ENCODE results near the gene PRRX2. TPM values are rescaled to one million over a fixed set of nuclear protein-coding genes. Genes with fewer than 3 reads are reported as not detected.

The PRRX2 gene
- total and polyA plus RNA-seq, 9 of the 15 experiments (the other 6 are each of a cell fraction or from before 2014, with no cell fraction given) = 0.21 TPM; not detected in 8

- no peak for ATAC-seq
- H3K9me1 ChIP-seq (ENCODE audit: control insufficient read depth, insufficient read depth, low read length) = no peaks in the 10 kb centered on the region
- H3K4me3 ChIP-seq = no peak overlapping the region
- no peak overlapping the region for H3K4me2 ChIP-seq (ENCODE audit: insufficient read depth, low read length)
- ChIA-PET CTCF (ENCODE audit: low intra/inter-chr PET ratio) (no interaction called here), POLR2A (no interaction called here)
- no peak for FAIRE-seq
- peaks cover 2% of the 10 kb centered on the region; the same call in 1 of the 2 replicates for H4K20me1 ChIP-seq (replicated peaks; ENCODE audit: control insufficient read depth, insufficient read depth, low read length)
- peaks cover 7% of the 10 kb centered on the region for H3K79me2 ChIP-seq (ENCODE audit: control insufficient read depth, insufficient read depth, low read length)
- WGBS (ENCODE audit: insufficient coverage, low coverage, missing lambda C conversion rate) = 47% methylated on average over 11 of the region's 12 CpGs
- intact Hi-C loops (cut with micrococcal nuclease) = loop anchor here (10.0 kb wide), 1 partner anchor 239 kb away; no protein-coding TSS in a partner anchor
- H3K36me3 ChIP-seq (ENCODE audit: control insufficient read depth, insufficient read depth, low read length) = no peaks in the 10 kb centered on the region
- H3K27ac ChIP-seq (ENCODE audit: extremely low read depth, low read depth, low read length) = no peak overlapping the region
- no peak for DNase-seq (ENCODE audit: extremely low read depth in 1 of 4, low spot score in 3 of 4)
- H2AFZ ChIP-seq (ENCODE audit: low read depth, low read length) = no peak overlapping the region
- peaks cover 3 to 9% of the 10 kb centered on the region in 2 experiments; a peak in 4 of 5 replicates for H3K27me3 ChIP-seq (ENCODE audit: control insufficient read depth in 2 of 2, insufficient read depth in 2 of 2, low read length in 2 of 2)
- TF ChIP-seq RBM15 (IDR thresholded peaks at IDR 0.05; ENCODE audit: insufficient read depth, low read length) = no peak
- no peak for TF ChIP-seq XRCC3 (IDR thresholded peaks at IDR 0.05)
- TF ChIP-seq NELFE (IDR thresholded peaks at IDR 0.05; ENCODE audit: insufficient read depth, insufficient read length) = no peak
- no peak for TF ChIP-seq MITF (IDR thresholded peaks at IDR 0.05)
- no peak for TF ChIP-seq ELK1 (CRISPR knock-in tag; IDR thresholded peaks at IDR 0.05)
- TF ChIP-seq NFE2L1 (tag; IDR thresholded peaks at IDR 0.05; ENCODE audit: borderline replicate concordance, low read depth) = no peak
- no peak for TF ChIP-seq TFAP4 (CRISPR knock-in tag; IDR thresholded peaks at IDR 0.05; ENCODE audit: borderline replicate concordance)
- no peak for TF ChIP-seq SMARCE1 (IDR thresholded peaks at IDR 0.05)
- TF ChIP-seq POLR3A (IDR thresholded peaks at IDR 0.05; ENCODE audit: borderline replicate concordance, extremely low read depth, insufficient read depth, insufficient read length) = no peak
- no peak for TF ChIP-seq HLTF (IDR thresholded peaks at IDR 0.05)
- no peak for TF ChIP-seq POLR2AphosphoS5 (IDR thresholded peaks at IDR 0.05; ENCODE audit: control insufficient read depth, insufficient read depth, low read depth, low read length)
- no peak for TF ChIP-seq MIER1 (IDR thresholded peaks at IDR 0.05; ENCODE audit: low read depth)
- TF ChIP-seq TCF7 (IDR thresholded peaks at IDR 0.05; ENCODE audit: borderline replicate concordance) = no peak
- TF ChIP-seq ZBTB17 (CRISPR knock-in tag; IDR thresholded peaks at IDR 0.05) = no peak
- H3K9ac ChIP-seq (ENCODE audit: insufficient read depth in 1 of 2, low read depth in 2 of 2, low read length in 2 of 2) = no peak overlapping the region
- H3K4me1 ChIP-seq (replicated peaks in 1 of 2; ENCODE audit: control insufficient read depth in 2 of 2, insufficient read depth in 2 of 2, low read length in 2 of 2) = peaks cover 0 to 38% of the 10 kb centered on the region in 2 experiments; a peak in 3 of 5 replicates
- BruUV-seq (replicated peaks) = no TSS peak
- no peaks in the 10 kb centered on the region for H3K9me3 ChIP-seq (replicated peaks; ENCODE audit: control insufficient read depth, insufficient read depth, low read depth, low read length)
- in situ Hi-C loops (cut with MboI) = no loop called here
Observed at GRCh38 chr9:129646252-129646651, 19.2 kb upstream of the PRRX2 start.

Data from K562 (cell line).